ENCODE data around the gene MTHFSD.

- TF ChIP-seq CTCF (IDR thresholded peaks at IDR 0.05; ENCODE audit: poor library complexity) (no peak), EZH2 (IDR thresholded peaks at IDR 0.05; ENCODE audit: borderline replicate concordance) (no peak)
Observed at GRCh38 chr16:86499440-86499786, 55.6 kb downstream of the MTHFSD start.
